LNCAP (cell line): ENCODE results near the gene UNC5C.

Experiments
- CTCF ChIP-seq: fragments of 450-650 bp; IDR thresholded peaks from 2 replicates; pipeline ENCODE4 v1.5.1; 2017; ENCODE audit warnings: mild to moderate bottlenecking

UNC5C gene

GRCh38 chr4:95238554-95238953 lies 310.2 kb downstream of the UNC5C start:
- no peak for TF ChIP-seq CTCF

GRCh38 chr4:95232358-95233156 lies 316.2 kb downstream of the UNC5C start:
- TF ChIP-seq CTCF = no peak

GRCh38 chr4:95231681-95232080 lies 317.1 kb downstream of the UNC5C start:
- TF ChIP-seq CTCF = no peak

- TF ChIP-seq CTCF = no peak
These were observed 322.9 kb downstream of the UNC5C start for GRCh38 chr4:95225849-95226248.

- no peak for TF ChIP-seq CTCF
These were observed 324.4 kb downstream of the UNC5C start for GRCh38 chr4:95224402-95224801.

- no peak for TF ChIP-seq CTCF
These were observed 328.3 kb downstream of the UNC5C start for GRCh38 chr4:95220205-95221175.

- TF ChIP-seq CTCF = no peak
These were observed 329.7 kb downstream of the UNC5C start for GRCh38 chr4:95219109-95219508.
